GM12878 (cell line): Measurements from ENCODE around the gene RPS15A. TPM values are rescaled to one million over a fixed set of nuclear protein-coding genes. Genes with fewer than 3 reads are reported as not detected.

Source experiments
- ATAC-seq: fragments of 200-7000 bp; cut with Tn5 transposase; 3 replicates; pipeline ENCODE4 v1.9.1; 2020; ENCODE audit warnings: mild to moderate bottlenecking, moderate library complexity
- Bru-seq: library from RNA; stranded (reverse); fragments of 400-500 nt; gene quantifications from one replicate; lab custom pipeline; 2021; lab: Mats Ljungman, UMichigan
- BruChase-seq, 2 experiments: library from RNA; stranded (reverse); fragments of 400-500 nt; gene quantifications; one replicate each; lab custom pipeline; 2021; lab: Mats Ljungman, UMichigan
- BruUV-seq: library from RNA; stranded (reverse); fragments of 400-500 nt; replicated peaks from 2 replicates; lab custom pipeline; 2021; lab: Mats Ljungman, UMichigan
- CTCF ChIA-PET: fragments of 300-600 bp; sonication (Branson Sonifier 250); formaldehyde crosslinking; extraction: SDS; loops from one replicate; lab custom pipeline; 2021; ENCODE audit warnings: inconsistent platforms; lab: Yijun Ruan, JAX
- POLR2A ChIA-PET: fragments of 350-600 bp; formaldehyde crosslinking; extraction: SDS; loops from one replicate; lab custom pipeline; 2021; ENCODE audit warnings: inconsistent platforms; lab: Charles Lee
- RAD21 ChIA-PET: fragments of 300-600 bp; sonication (Branson Sonifier 250); formaldehyde crosslinking; loops from one replicate; lab custom pipeline; 2023; ENCODE audit warnings: antibody characterized with exemption; ENCODE audit not compliant: unreplicated experiment; lab: Charles Lee
- SMC1A ChIA-PET: fragments of 300-600 bp; sonication (Branson Sonifier 250); formaldehyde crosslinking; loops from one replicate; lab custom pipeline; 2023; ENCODE audit not compliant: unreplicated experiment, uncharacterized antibody; lab: Charles Lee
- DNase-seq: peaks from one replicate; pipeline ENCODE4 v3.0.0-alpha.2; 2011; ENCODE audit warnings: low read depth, low spot score
- FAIRE-seq: peaks from 3 replicates; lab custom pipeline; 2011; peaks lifted over from hg19 to GRCh38; lab: Jason Lieb, UNC
- H2AFZ ChIP-seq: 2 replicates; pipeline ENCODE4 v1.6.0; 2011; ENCODE audit warnings: low read depth, low read length, control low read depth; ENCODE audit not compliant: control insufficient read depth
- H3K27ac ChIP-seq: 2 replicates; pipeline ENCODE4 v1.5.1; 2011; ENCODE audit warnings: control low read depth; ENCODE audit not compliant: control insufficient read depth, insufficient read depth
- H3K27me3 ChIP-seq, 2 experiments: replicated peaks in 1 of 2; 2 replicates each; pipeline versions ENCODE4 v1.6.0 to v1.6.1; 2011; ENCODE audit warnings: low read length in 1 of 2; ENCODE audit not compliant: control insufficient read depth in 2 of 2, insufficient read depth in 2 of 2
- H3K36me3 ChIP-seq, 2 experiments: 2 replicates each; pipeline ENCODE4 v1.5.1; 2011; ENCODE audit warnings: low read length in 1 of 2; ENCODE audit not compliant: control insufficient read depth in 2 of 2, insufficient read depth in 2 of 2
- H3K4me1 ChIP-seq: 2 replicates; pipeline ENCODE4 v1.6.1; 2011; ENCODE audit warnings: mild to moderate bottlenecking, low read length, moderate library complexity, mixed read lengths; ENCODE audit not compliant: control insufficient read depth, insufficient read depth
- H3K4me2 ChIP-seq: 2 replicates; pipeline ENCODE4 v1.6.0; 2011; ENCODE audit warnings: control low read depth; ENCODE audit not compliant: control insufficient read depth, insufficient read depth
- H3K4me3 ChIP-seq: fragments of 200-600 bp; sonication (generic); 2 replicates; pipeline ENCODE4 v1.5.1; 2016
- H3K79me2 ChIP-seq: 2 replicates; pipeline ENCODE4 v1.6.0; 2011; ENCODE audit warnings: low read length; ENCODE audit not compliant: control insufficient read depth, insufficient read depth
- H3K9ac ChIP-seq: 2 replicates; pipeline ENCODE4 v1.8.0; 2011; ENCODE audit warnings: low read length, control low read depth, mixed read lengths; ENCODE audit not compliant: control insufficient read depth, insufficient read depth
- H3K9me3 ChIP-seq: replicated peaks from 3 replicates; pipeline ENCODE4 v1.5.1; 2011; ENCODE audit warnings: mild to moderate bottlenecking, low read length; ENCODE audit not compliant: control insufficient read depth, insufficient read depth
- H4K20me1 ChIP-seq: 2 replicates; pipeline ENCODE4 v1.6.0; 2011; ENCODE audit not compliant: control insufficient read depth, insufficient read depth
- CBX3 ChIP-seq: fragments of 200-600 bp; sonication (generic); IDR thresholded peaks from 2 replicates; pipeline ENCODE4 v1.6.1; 2016; ENCODE audit warnings: low read depth, borderline replicate concordance
- CBX5 ChIP-seq: sonication (generic); IDR thresholded peaks from 2 replicates; pipeline ENCODE4 v1.6.1; 2016; ENCODE audit warnings: low read depth, moderate library complexity, mild to moderate bottlenecking, inconsistent platforms
- E4F1 ChIP-seq: fragments of 450-650 bp; IDR thresholded peaks from 2 replicates; pipeline ENCODE4 v1.6.1; 2018; ENCODE audit warnings: borderline replicate concordance, mild to moderate bottlenecking; ENCODE audit not compliant: partially characterized antibody
- EED ChIP-seq: sonication (generic); IDR thresholded peaks from 2 replicates; pipeline ENCODE4 v1.6.1; 2016; ENCODE audit warnings: antibody characterized with exemption, low read depth
- EGR1 ChIP-seq, 2 experiments: IDR thresholded peaks; 1 replicate in 1 of 2; 2 replicates in 1 of 2; pipeline ENCODE4 v1.6.1; 2011 to 2012; ENCODE audit warnings: low read depth in 2 of 2, low read length in 2 of 2, borderline replicate concordance in 1 of 2, mild to moderate bottlenecking in 1 of 2, moderate library complexity in 1 of 2
- HDGF ChIP-seq: fragments of 450-650 bp; IDR thresholded peaks from 2 replicates; pipeline ENCODE4 v1.6.1; 2016; ENCODE audit warnings: antibody characterized with exemption
- IRF4 ChIP-seq: IDR thresholded peaks from 2 replicates; pipeline ENCODE4 v1.6.1; 2011; ENCODE audit warnings: low read depth, low read length
- KDM1A ChIP-seq: fragments of 200-600 bp; sonication (generic); IDR thresholded peaks from 2 replicates; pipeline ENCODE4 v1.6.1; 2016; ENCODE audit warnings: borderline replicate concordance
- MYB ChIP-seq: fragments of 150-350 bp; IDR thresholded peaks from 2 replicates; pipeline ENCODE4 v1.6.1; 2014; ENCODE audit warnings: mild to moderate bottlenecking, low read depth, low read length, borderline replicate concordance
- POU2F2 ChIP-seq: IDR thresholded peaks from 3 replicates; pipeline ENCODE4 v1.6.1; 2011; ENCODE audit warnings: low read depth, mild to moderate bottlenecking, low read length, borderline replicate concordance
- TAF1 ChIP-seq: IDR thresholded peaks from 2 replicates; pipeline ENCODE4 v1.6.1; 2011; ENCODE audit warnings: mild to moderate bottlenecking, low read depth, low read length, borderline replicate concordance
- TCF3 ChIP-seq: IDR thresholded peaks from 2 replicates; pipeline ENCODE4 v1.6.1; 2012; ENCODE audit warnings: low read depth, mild to moderate bottlenecking, low read length, borderline replicate concordance; ENCODE audit not compliant: insufficient read depth
- WRNIP1 ChIP-seq: IDR thresholded peaks from 2 replicates; pipeline ENCODE4 v1.6.1; 2011; ENCODE audit warnings: low read depth, low read length, improper control_type of control experiment, borderline replicate concordance
- YY1 ChIP-seq: IDR thresholded peaks from 2 replicates; pipeline ENCODE4 v1.6.1; 2011; ENCODE audit warnings: low read depth, mild to moderate bottlenecking, low read length
- WGBS: methylation state at CpG from one replicate; pipeline ENCODE4 v1.1.6; 2016; ENCODE audit warnings: low lambda C conversion rate; ENCODE audit not compliant: insufficient replicate concordance, insufficient coverage; ENCODE audit errors: missing lambda C conversion rate; 5-methylcytosine and 5-hydroxymethylcytosine counted together
- in situ Hi-C: fragments of 300-500 bp; cut with MboI; formaldehyde crosslinking; loops from 9 replicates; pipeline ENCODE4 v1.14.3; 2018; ENCODE audit warnings: mixed read lengths
- intact Hi-C: fragments of 100-400 bp; cut with micrococcal nuclease; formaldehyde crosslinking; loops from one replicate; pipeline ENCODE4 v1.14.2; 2022; ENCODE audit not compliant: unreplicated experiment
- long read RNA-seq, 2 experiments: library from polyadenylated mRNA; unstranded; transcript quantifications; one replicate each; pipeline ENCODE4 v2.0.0, GENCODE V29; 2019 to 2020
- polyA minus RNA-seq, 3 experiments: library from RNA; depleted of rRNA, polyadenylated mRNA; stranded (reverse); fragments of >200 nt; gene quantifications; 2 replicates each; pipeline ENCODE4 v1.2.3, GENCODE V29; 2011
- polyA plus RNA-seq, 11 experiments: library from polyadenylated mRNA; depleted of rRNA in 4 of 11; unstranded in 6 of 11; stranded (reverse) in 5 of 11; fragments of >200 nt; fragmentation: Nextera tagmentation in 4 of 11; fragmentation: Illumina TruSeq in 1 of 11; extraction: Ambion mirVana in 4 of 11; extraction: Trizol in 1 of 11; gene quantifications; 1 replicate in 1 of 11; 2 replicates in 10 of 11; pipeline versions ENCODE4 v1.2.1 to v1.2.3, GENCODE V29; 2011 to 2016; ENCODE audit warnings: inconsistent platforms in 2 of 11, missing spikeins in 2 of 11, low read depth in 1 of 11
- total RNA-seq, 4 experiments: library from RNA; depleted of rRNA in 3 of 4; stranded (reverse); fragments of >200 nt in 3 of 4; fragmentation: Illumina TruSeq in 1 of 4; extraction: Trizol in 1 of 4; gene quantifications; 2 replicates each; pipeline versions ENCODE4 v1.2.1 to v1.2.3, GENCODE V29; 2013 to 2021

The RPS15A gene
- 436 and 466 TPM in 2 replicates for total RNA-seq (2013; cell fraction: nucleolus; rRNA removed)
- total RNA-seq (2014; rRNA removed): 2,382 and 2,699 TPM in 2 replicates
- total RNA-seq (2014; rRNA removed; fragmentation: Illumina TruSeq; extraction: Trizol): 3,837 and 4,067 TPM in 2 replicates
- 2,387 and 2,491 TPM in 2 replicates for total RNA-seq (2021)
- polyA plus RNA-seq (2011; ENCODE audit: low read depth): 25,879 TPM
- polyA plus RNA-seq (2011; rRNA removed): 6,408 and 6,567 TPM in 2 replicates
- 6,382 and 6,408 TPM in 2 replicates for polyA plus RNA-seq (2011; cell fraction: cytosol; rRNA removed)
- 1,845 and 1,986 TPM in 2 replicates for polyA plus RNA-seq (2011; cell fraction: nucleus; rRNA removed)
- polyA plus RNA-seq (2012): 6,609 and 6,771 TPM in 2 replicates
- 5,078 and 7,979 TPM in 2 replicates for polyA plus RNA-seq (2014; fragmentation: Illumina TruSeq; extraction: Trizol)
- polyA plus RNA-seq (2014; fragmentation: Nextera tagmentation; extraction: Ambion mirVana): 1,000 to 10,000 TPM; 2,843 to 3,155 TPM
- polyA plus RNA-seq (2014; rRNA removed): 5,701 and 5,848 TPM in 2 replicates
- polyA plus RNA-seq (2016; fragmentation: Nextera tagmentation; extraction: Ambion mirVana): 1,000 to 10,000 TPM; 1,566 to 1,602 TPM
- polyA minus RNA-seq (2011; rRNA and poly(A)+ RNA removed): 1,460 and 2,424 TPM in 2 replicates
- 279 and 295 TPM in 2 replicates for polyA minus RNA-seq (2011; cell fraction: cytosol; rRNA and poly(A)+ RNA removed)
- 116 and 153 TPM in 2 replicates for polyA minus RNA-seq (2011; cell fraction: nucleus; rRNA and poly(A)+ RNA removed)
- Bru-seq, nascent RNA: percentile 99 among the genes with signal in this experiment
- BruChase-seq, experiment 1, labeled RNA remaining after a 6-hour chase: percentile 99 among the genes with signal in this experiment
- percentile 98 among the genes with signal in this experiment for BruChase-seq, experiment 2, labeled RNA remaining after a 2-hour chase
- long read RNA-seq, experiment 1, transcript RPS15A-201 (5 exons, 2,203 nt): minor isoform, 90 of 1,135 reads
- long read RNA-seq, experiment 1, transcript RPS15A-203 (5 exons, 525 nt): major isoform, 836 of 1,135 reads
- long read RNA-seq, experiment 1, partial matches to known transcripts: 194 of 1,135 reads
- long read RNA-seq, experiment 1, other reads (novel, unspliced or antisense): 8 of 1,135 reads
- long read RNA-seq, experiment 2, transcript RPS15A-203 (5 exons, 525 nt): major isoform, 2,083 of 2,491 reads
- long read RNA-seq, experiment 2, transcript RPS15A-201 (5 exons, 2,203 nt): minor isoform, 221 of 2,491 reads
- long read RNA-seq, experiment 2, transcript RPS15A-205 (5 exons, 802 nt): minor isoform, 7 of 2,491 reads
- long read RNA-seq, experiment 2, partial matches to known transcripts: 152 of 2,491 reads
- long read RNA-seq, experiment 2, other reads (novel, unspliced or antisense): 19 of 2,491 reads

- no TSS peak for BruUV-seq
- Histone ChIP-seq H3K9me3 (no peaks in the 10 kb centered on the region), H3K9ac (peak within 1 kb of the TSS; percentile 95), H3K4me3 (peak within 1 kb of the TSS; percentile 93), H3K27me3 (no peaks in the 10 kb centered on the region), H3K27ac (peak within 1 kb of the TSS; percentile 91), H2AFZ (peak within 1 kb of the TSS; percentile 9), H3K4me2 (peak within 1 kb of the TSS; percentile 68), H3K4me1 (peaks cover 10% of the 10 kb centered on the region), H3K36me3 (peaks cover 7 to 44% of the 10 kb centered on the region in 2 experiments), H4K20me1 (peaks cover 14% of the 10 kb centered on the region), H3K79me2 (peaks cover 51% of the 10 kb centered on the region)
- WGBS: 2% methylated on average over 57 of the region's 60 CpGs
- intact Hi-C loops: loop anchor here (5.0 kb wide), 1 partner anchor 277 kb away; the partner anchor contains the start of gene COQ7
- DNase-seq: peak; percentile 88
- CTCF ChIA-PET: interaction anchor here (0.9 to 7.2 kb wide), 3 partner anchors 10 to 179 kb away, joined by 5 to 80 read pairs (median 6); partner anchors contain the start of gene ARL6IP1
- SMC1A ChIA-PET: interaction anchor here (0.9 to 1.6 kb wide), 4 partner anchors 9 to 280 kb away, joined by 3 to 20 read pairs (median 4); partner anchors contain the start of gene ARL6IP1
- RAD21 ChIA-PET: interaction anchor here (0.9 to 6.3 kb wide), 2 partner anchors 12 to 22 kb away, joined by 3 to 71 read pairs; partner anchors contain the start of gene ARL6IP1
- POLR2A ChIA-PET: interaction anchor here (0.7 to 8.3 kb wide), 3 partner anchors 12 to 924 kb away, joined by 4 to 128 read pairs (median 4); partner anchors contain the start of gene ARL6IP1
- peak; percentile 89 for ATAC-seq
- FAIRE-seq: peak; percentile 96
- in situ Hi-C loops: loop anchor here (10.0 kb wide), 1 partner anchor 735 kb away; the partner anchor contains the start of genes CCP110 and GDE1
- TF ChIP-seq WRNIP1: no peak
- no peak for TF ChIP-seq E4F1
- TF ChIP-seq TCF3: peak; percentile 47; the same call in 1 of the 2 replicates
- peak; percentile 98 for TF ChIP-seq YY1
- TF ChIP-seq CBX5: 0 out of 2 replicates have a peak, but pooled peaks have one; percentile 60
- TF ChIP-seq CBX3: no peak
- 0 out of 2 replicates have a peak, but pooled peaks have one; percentile 44 for TF ChIP-seq MYB
- peak; percentile 57; the same call in 1 of the 2 replicates for TF ChIP-seq IRF4
- no peak for TF ChIP-seq KDM1A
- peak; percentile 96 for TF ChIP-seq HDGF
- no peak; a peak in 1 of 3 replicates for TF ChIP-seq EGR1 (IDR thresholded peaks at IDR 0.05; ENCODE audit: borderline replicate concordance in 1 of 2, low read depth in 2 of 2, low read length in 2 of 2)
- TF ChIP-seq EED: no peak
- peak; percentile 86; the same call in 2 of the 3 replicates for TF ChIP-seq POU2F2
- TF ChIP-seq TAF1: peak; percentile 99
Observed at GRCh38 chr16:18789850-18790706, at the start of gene RPS15A. RPS15A (minus strand) TSS chr16:18790334; CDS start chr16:18789113, 1,221 bp downstream.
